ENCODE results near the gene TP53BP2. TPM values are rescaled to one million over a fixed set of nuclear protein-coding genes. Genes with fewer than 3 reads are reported as not detected.
A peak's percentile ranks its signal among the peaks of the same experiment; 100 is the strongest.

Gene TP53BP2
- total RNA-seq, 1 donor from 2014 or later = 162 TPM

DNA sequence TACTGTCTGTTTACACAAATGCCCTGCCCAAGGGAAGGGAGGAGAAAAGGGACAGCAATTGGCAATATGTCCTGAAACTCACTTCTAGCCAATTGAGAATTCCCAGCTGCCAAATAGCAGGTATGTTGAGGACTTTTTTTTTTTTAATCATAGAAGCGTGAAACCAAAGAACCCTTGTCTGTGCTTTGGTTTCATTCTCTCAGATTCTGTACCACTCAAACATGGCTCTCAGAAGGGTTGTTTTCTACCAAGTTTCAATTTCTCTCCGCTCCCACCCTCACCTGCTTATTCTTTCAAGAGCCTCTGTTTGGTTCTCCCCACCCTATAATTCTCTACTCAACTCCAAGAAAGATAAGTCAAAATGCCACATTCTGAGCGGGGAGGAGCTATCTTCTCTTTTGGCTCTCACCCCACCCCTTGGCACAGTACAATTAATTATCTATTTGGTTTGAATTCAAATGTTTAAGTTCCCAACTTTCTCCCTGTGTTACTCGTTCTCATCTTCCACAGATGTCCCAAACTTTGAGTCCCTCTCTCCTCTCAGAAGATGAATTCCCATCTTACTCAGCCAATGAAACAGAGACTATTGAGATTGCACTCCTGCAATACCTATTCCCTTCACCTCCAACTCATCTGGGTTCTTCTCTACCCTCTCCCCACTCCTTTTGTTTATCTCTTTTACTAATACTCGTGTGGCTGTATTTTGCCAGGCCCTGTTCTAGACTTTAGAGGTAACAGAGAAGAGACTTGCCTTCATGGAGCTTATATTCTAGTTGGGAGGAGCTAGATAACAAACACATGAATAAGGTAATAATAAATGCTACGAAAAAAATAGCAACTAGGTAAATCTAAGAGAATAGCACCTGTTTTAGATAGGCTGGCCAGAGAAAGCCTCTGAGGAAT, 3.9 kb upstream of the TP53BP2 start:
- no peak overlapping the region for H3K27ac ChIP-seq
- no peak for TF ChIP-seq CTCF (IDR thresholded peaks at IDR 0.05)
- H3K36me3 ChIP-seq = no peaks in the 10 kb centered on the region
- no peak overlapping the region for H3K4me3 ChIP-seq
- no peak for DNase-seq (ENCODE audit: low spot score in 2 of 2)
- H3K9me3 ChIP-seq = no peaks in the 10 kb centered on the region
- H3K4me1 ChIP-seq = peaks cover 0 to 7% of the 10 kb centered on the region in 2 donors
- H3K27me3 ChIP-seq = no peaks in the 10 kb centered on the region
- intact Hi-C loops (cut with DNase I) = loop anchor here (5.0 to 10.0 kb wide), 4 partner anchors 37 to 1035 kb away; partner anchors contain the start of genes CAPN2 and DISP1

DNA sequence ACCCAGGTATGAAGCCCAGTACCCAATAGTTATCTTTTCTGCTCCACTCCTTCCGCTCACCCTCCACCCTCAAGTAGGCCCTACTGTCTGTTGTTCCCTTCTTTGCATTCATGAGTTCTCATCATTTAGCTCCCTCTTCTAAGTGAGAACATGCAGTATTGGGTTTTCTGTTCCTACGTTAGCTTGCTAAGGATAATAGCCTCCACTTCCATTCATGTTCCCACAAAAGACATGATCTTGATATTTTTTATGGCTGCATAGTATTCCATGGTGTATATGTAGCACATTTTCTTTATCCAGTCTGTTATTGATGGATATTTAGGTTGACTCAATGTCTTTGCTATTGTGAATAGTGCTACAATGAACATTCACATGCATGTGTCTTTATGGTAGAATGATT, 2.8 kb upstream of the TP53BP2 start:
- H3K27ac ChIP-seq = no peak overlapping the region
- H3K4me3 ChIP-seq = no peak overlapping the region
- H3K4me1 ChIP-seq = peaks cover 0 to 7% of the 10 kb centered on the region in 2 donors
- DNase-seq (ENCODE audit: low spot score in 2 of 2) = no peak
- no peaks in the 10 kb centered on the region for H3K9me3 ChIP-seq
- H3K36me3 ChIP-seq = no peaks in the 10 kb centered on the region
- no peak for TF ChIP-seq CTCF (IDR thresholded peaks at IDR 0.05)
- intact Hi-C loops (cut with DNase I) = loop anchor here (5.0 to 10.0 kb wide), 4 partner anchors 36 to 1034 kb away; partner anchors contain the start of genes CAPN2 and DISP1
- H3K27me3 ChIP-seq = no peaks in the 10 kb centered on the region

DNA sequence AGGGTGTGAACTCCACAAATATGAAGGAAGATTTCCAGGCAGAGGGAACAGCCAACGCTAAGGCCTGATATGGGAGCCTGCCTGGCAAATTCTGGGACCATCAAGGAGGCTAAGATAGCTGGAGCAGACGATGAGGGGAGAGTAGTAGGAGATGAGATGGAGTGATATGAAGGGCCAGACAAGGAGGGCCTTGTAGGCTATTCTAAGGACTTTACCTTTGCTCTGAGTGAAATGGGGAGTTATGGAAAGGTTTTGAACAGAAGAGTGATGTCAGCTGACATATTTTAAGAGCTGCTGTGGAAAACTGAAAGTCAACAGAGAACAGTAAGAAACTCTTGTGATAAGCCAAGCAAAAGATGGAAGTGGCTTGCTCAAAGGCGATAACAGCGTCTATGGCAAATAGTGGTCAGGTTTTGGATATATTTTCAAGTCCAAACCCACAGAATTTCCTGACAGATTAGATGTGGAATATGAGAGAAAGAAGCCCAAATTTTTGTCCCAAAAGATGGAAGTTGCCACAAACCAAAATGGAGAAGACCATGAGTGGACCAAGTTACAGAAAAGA, 2.1 kb upstream of the TP53BP2 start:
- Histone ChIP-seq H3K27ac (peak overlapping the region; percentile 100), H3K4me1 (peaks cover 0 to 13% of the 10 kb centered on the region in 2 donors), H3K27me3 (no peaks in the 10 kb centered on the region), H3K4me3 (no peak overlapping the region), H3K36me3 (no peaks in the 10 kb centered on the region), H3K9me3 (no peaks in the 10 kb centered on the region)
- intact Hi-C loops (cut with DNase I) = loop anchor here (2.0 to 10.0 kb wide), 5 partner anchors 36 to 1033 kb away; partner anchors contain the start of genes CAPN2 and DISP1
- TF ChIP-seq CTCF (IDR thresholded peaks at IDR 0.05) = no peak
- DNase-seq (ENCODE audit: low spot score in 2 of 2) = no peak

GRCh38 chr1:223845037-223845809, 524 bp downstream of the TP53BP2 start:
- Histone ChIP-seq H3K9me3 (no peaks in the 10 kb centered on the region), H3K4me3 (peak overlapping the region; percentile 93 to 95), H3K36me3 (no peaks in the 10 kb centered on the region), H3K4me1 (peaks cover 2 to 26% of the 10 kb centered on the region in 2 donors), H3K27me3 (no peaks in the 10 kb centered on the region), H3K27ac (peak overlapping the region; percentile 100)
- no peak for TF ChIP-seq CTCF (IDR thresholded peaks at IDR 0.05)
- intact Hi-C loops (cut with DNase I) = loop anchor here (5.0 to 10.0 kb wide), 4 partner anchors 33 to 1030 kb away; partner anchors contain the start of genes CAPN2 and DISP1
- peak in 1 of 2 donors; percentile 84 for DNase-seq (ENCODE audit: low spot score in 2 of 2)

DNA sequence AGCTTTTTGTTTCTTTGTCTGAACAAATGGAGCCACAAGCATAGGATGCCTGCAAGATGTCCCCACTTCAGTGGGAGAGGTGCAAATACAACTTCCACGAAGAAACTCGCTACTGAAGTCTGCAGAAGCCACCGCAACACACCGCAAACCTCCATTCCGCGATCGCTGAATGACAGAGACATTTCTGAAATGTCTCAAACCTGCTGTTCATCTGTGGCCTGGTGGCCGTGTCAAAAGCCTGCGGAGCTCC, 1.0 kb downstream of the TP53BP2 start:
- H3K4me3 ChIP-seq = peak overlapping the region; percentile 93 to 95
- intact Hi-C loops (cut with DNase I) = loop anchor here (5.0 to 10.0 kb wide), 4 partner anchors 32 to 1030 kb away; partner anchors contain the start of genes CAPN2 and DISP1
- TF ChIP-seq CTCF (IDR thresholded peaks at IDR 0.05) = no peak
- H3K27ac ChIP-seq = peak overlapping the region; percentile 100
- H3K4me1 ChIP-seq = peaks cover 2 to 28% of the 10 kb centered on the region in 2 donors
- DNase-seq (ENCODE audit: low spot score in 2 of 2) = no peak
- H3K27me3 ChIP-seq = no peaks in the 10 kb centered on the region
- no peaks in the 10 kb centered on the region for H3K9me3 ChIP-seq
- H3K36me3 ChIP-seq = no peaks in the 10 kb centered on the region
